HG03139 (cell line): ENCODE data around the gene SLC12A2.

Experiments
- ATAC-seq: cut with Tn5 transposase; IDR thresholded peaks from one replicate; pipeline ENCODE4 v1.9.1; 2021; ENCODE audit not compliant: unreplicated experiment

The SLC12A2 gene

GRCh38 chr5:128220841-128221240 is 137.3 kb downstream of the SLC12A2 start:
- no peak for ATAC-seq

- ATAC-seq: no peak
Measured at GRCh38 chr5:128224336-128224735, 140.8 kb downstream of the SLC12A2 start.

- no peak for ATAC-seq
Measured at GRCh38 chr5:128225245-128226030, 141.9 kb downstream of the SLC12A2 start.

- no peak for ATAC-seq
Measured at GRCh38 chr5:128228008-128228407, 144.4 kb downstream of the SLC12A2 start.

GRCh38 chr5:128228521-128228920 is 145.0 kb downstream of the SLC12A2 start:
- ATAC-seq: no peak

- ATAC-seq: no peak
Measured at GRCh38 chr5:128234928-128235641, 151.5 kb downstream of the SLC12A2 start.

GRCh38 chr5:128236334-128236733 is 152.8 kb downstream of the SLC12A2 start:
- no peak for ATAC-seq

- ATAC-seq: peak; percentile 59
Measured at GRCh38 chr5:128237000-128237399, 153.4 kb downstream of the SLC12A2 start.

GRCh38 chr5:128237546-128237945 is 154.0 kb downstream of the SLC12A2 start:
- no peak for ATAC-seq
